Vagina (tissue), 2 donors: Measurements from ENCODE around the gene SLC28A3. TPM values are rescaled to one million over a fixed set of nuclear protein-coding genes. Genes with fewer than 3 reads are reported as not detected.

Experiments
- DNase-seq, 2 donors: peaks; one replicate each; pipeline ENCODE4 v3.0.0-alpha.2; 2017; ENCODE audit errors: extremely low spot score in 2 of 2
- H3K27ac ChIP-seq: fragments of 200-600 bp; sonication (generic); one replicate; pipeline ENCODE4 v1.5.1; 2019
- H3K27me3 ChIP-seq: fragments of 200-600 bp; sonication (generic); one replicate; pipeline ENCODE4 v1.5.1; 2019
- H3K36me3 ChIP-seq, 2 donors: fragments of 200-600 bp; sonication (generic); one replicate each; pipeline ENCODE4 v1.5.1; 2017 to 2019
- H3K4me1 ChIP-seq: fragments of 200-600 bp; sonication (generic); one replicate; pipeline ENCODE4 v1.5.1; 2019
- H3K4me3 ChIP-seq, 2 donors: fragments of 200-600 bp; sonication (generic); 1 replicate in 1 of 2; 2 replicates in 1 of 2; pipeline ENCODE4 v1.5.1; 2016 to 2019
- H3K9me3 ChIP-seq: fragments of 200-600 bp; sonication (generic); one replicate; pipeline ENCODE4 v1.5.1; 2019
- POLR2A ChIP-seq, 2 donors: fragments of 450-650 bp; IDR thresholded peaks; one replicate each; pipeline ENCODE4 v1.6.1; 2017; ENCODE audit warnings: antibody characterized with exemption in 2 of 2, mild to moderate bottlenecking in 2 of 2, moderate library complexity in 2 of 2
- POLR2AphosphoS5 ChIP-seq, 2 donors: sonication (generic); formaldehyde crosslinking; IDR thresholded peaks; one replicate each; pipeline ENCODE4 v1.9.0; 2017; ENCODE audit warnings: antibody characterized with exemption in 2 of 2, mild to moderate bottlenecking in 2 of 2, low read depth in 1 of 2; ENCODE audit not compliant: insufficient read depth in 1 of 2
- intact Hi-C: fragments of 100-400 bp; cut with DNase I; formaldehyde crosslinking; loops from one replicate; pipeline ENCODE4 v1.15.1; 2023
- total RNA-seq: library from RNA; depleted of rRNA; stranded (reverse); fragments of >200 nt; gene quantifications from one replicate; pipeline ENCODE4 v1.2.3, GENCODE V29; 2016
- TF ChIP-seq, protein P1 (sequence below), 3 experiments: fragments of 450-650 bp in 2 of 3; fragments of 200-600 bp in 1 of 3; sonication (generic) in 1 of 3; IDR thresholded peaks; one replicate each; pipeline ENCODE4 v1.5.1; 2017 to 2019; ENCODE audit warnings: antibody characterized with exemption in 3 of 3, mild to moderate bottlenecking in 2 of 3, moderate library complexity in 2 of 3

Gene SLC28A3
- total RNA-seq, 1 donor from 2014 or later: 10.3 TPM

DNA sequence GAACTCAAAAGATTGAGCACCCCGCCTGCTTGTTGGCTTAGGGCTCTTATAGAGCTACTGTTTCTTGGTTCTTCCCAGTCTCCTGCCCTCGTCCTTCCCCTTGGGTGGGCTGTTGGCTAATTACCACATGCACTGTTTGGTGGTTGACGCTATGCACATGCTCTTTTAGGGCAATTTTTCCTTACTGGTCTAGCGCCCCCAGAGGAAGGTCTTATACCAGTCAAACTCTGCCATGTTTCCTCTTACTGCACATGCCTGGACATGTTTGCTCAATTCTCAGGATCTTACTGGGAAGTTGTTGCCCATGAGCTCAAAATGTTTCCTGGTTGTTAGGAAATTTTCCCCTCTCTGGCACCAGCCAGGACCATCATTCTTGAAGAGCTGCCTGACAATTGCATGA is 101.9 kb downstream of the SLC28A3 start:
- no peak for DNase-seq
- Histone ChIP-seq H3K36me3 (no peaks in the 10 kb centered on the region), H3K4me3 (no peak overlapping the region), H3K27ac (no peak overlapping the region), H3K9me3 (no peaks in the 10 kb centered on the region), H3K27me3 (no peaks in the 10 kb centered on the region), H3K4me1 (no peaks in the 10 kb centered on the region)
- TF ChIP-seq, protein P1, sequence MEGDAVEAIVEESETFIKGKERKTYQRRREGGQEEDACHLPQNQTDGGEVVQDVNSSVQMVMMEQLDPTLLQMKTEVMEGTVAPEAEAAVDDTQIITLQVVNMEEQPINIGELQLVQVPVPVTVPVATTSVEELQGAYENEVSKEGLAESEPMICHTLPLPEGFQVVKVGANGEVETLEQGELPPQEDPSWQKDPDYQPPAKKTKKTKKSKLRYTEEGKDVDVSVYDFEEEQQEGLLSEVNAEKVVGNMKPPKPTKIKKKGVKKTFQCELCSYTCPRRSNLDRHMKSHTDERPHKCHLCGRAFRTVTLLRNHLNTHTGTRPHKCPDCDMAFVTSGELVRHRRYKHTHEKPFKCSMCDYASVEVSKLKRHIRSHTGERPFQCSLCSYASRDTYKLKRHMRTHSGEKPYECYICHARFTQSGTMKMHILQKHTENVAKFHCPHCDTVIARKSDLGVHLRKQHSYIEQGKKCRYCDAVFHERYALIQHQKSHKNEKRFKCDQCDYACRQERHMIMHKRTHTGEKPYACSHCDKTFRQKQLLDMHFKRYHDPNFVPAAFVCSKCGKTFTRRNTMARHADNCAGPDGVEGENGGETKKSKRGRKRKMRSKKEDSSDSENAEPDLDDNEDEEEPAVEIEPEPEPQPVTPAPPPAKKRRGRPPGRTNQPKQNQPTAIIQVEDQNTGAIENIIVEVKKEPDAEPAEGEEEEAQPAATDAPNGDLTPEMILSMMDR (IDR thresholded peaks at IDR 0.05): no peak
- TF ChIP-seq POLR2A (IDR thresholded peaks at IDR 0.05): no peak
- TF ChIP-seq POLR2AphosphoS5 (IDR thresholded peaks at IDR 0.05; ENCODE audit: insufficient read depth in 1 of 2, low read depth in 1 of 2): no peak
- intact Hi-C loops: no loop called here

DNA sequence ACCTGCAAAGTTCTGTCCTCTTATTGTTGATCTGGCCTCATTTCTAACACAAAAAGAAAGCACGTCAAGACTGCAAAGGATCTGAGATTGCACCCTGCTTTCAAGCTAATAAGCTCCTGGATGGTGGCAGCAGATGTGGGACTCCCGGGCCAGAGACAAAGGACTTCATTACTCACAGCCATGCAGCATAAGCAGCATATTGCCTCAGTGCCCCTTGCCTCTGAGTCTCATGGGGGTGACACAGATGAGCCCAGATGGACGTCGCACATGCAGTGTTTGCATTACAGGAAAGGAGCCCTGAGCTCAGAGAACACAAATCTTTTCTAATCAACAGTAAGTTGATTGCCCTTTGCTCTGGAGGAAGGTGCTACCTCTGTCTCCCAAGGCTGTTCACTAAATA is 105.0 kb downstream of the SLC28A3 start:
- no peak for DNase-seq
- intact Hi-C loops: no loop called here
- TF ChIP-seq POLR2A (IDR thresholded peaks at IDR 0.05) (no peak), POLR2AphosphoS5 (IDR thresholded peaks at IDR 0.05; ENCODE audit: insufficient read depth in 1 of 2, low read depth in 1 of 2) (no peak)
- H3K9me3 ChIP-seq: no peaks in the 10 kb centered on the region
- no peaks in the 10 kb centered on the region for H3K4me1 ChIP-seq
- H3K4me3 ChIP-seq: no peak overlapping the region
- H3K27ac ChIP-seq: no peak overlapping the region
- no peaks in the 10 kb centered on the region for H3K27me3 ChIP-seq
- H3K36me3 ChIP-seq: no peaks in the 10 kb centered on the region

DNA sequence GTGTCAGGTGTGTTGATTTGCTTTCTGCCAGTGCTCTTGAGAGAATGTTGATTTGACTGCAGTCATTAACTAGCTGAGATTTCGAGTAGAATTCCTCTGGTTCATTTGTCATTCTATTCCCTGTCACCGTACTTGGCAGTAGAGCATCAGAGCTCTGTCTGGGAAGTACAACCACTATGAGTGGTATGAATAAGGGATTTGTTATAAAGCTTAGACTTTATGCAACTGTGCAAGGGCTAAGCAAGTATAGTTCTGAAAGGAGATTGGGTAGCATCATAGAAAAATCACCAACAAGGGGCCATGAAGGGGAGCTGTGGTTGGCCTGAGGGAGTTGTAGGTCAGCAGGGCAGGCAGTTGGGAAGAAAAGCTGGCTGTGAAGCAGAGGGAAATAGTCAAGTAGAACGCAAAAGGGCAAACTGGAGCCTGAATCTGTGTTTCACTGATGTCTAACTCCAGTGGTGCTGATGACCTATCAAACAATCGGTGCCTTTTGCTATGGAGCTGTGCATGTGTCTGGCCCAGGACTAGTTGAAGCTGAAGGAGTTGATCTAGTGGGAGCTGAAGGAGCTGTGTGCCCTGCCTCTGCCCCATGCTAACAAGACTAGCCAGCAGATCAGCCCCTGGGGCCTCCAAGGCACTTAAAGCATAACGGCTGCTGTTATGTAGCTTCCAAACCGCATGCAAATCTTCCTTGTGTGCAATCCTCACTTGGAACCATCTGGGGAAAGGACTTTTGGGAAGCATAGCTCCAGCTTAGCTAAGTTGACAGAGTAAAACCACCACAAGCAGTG is 110.0 kb downstream of the SLC28A3 start:
- Histone ChIP-seq H3K4me1 (no peaks in the 10 kb centered on the region), H3K9me3 (no peaks in the 10 kb centered on the region), H3K36me3 (no peaks in the 10 kb centered on the region), H3K4me3 (no peak overlapping the region), H3K27ac (no peak overlapping the region), H3K27me3 (no peaks in the 10 kb centered on the region)
- TF ChIP-seq POLR2A (IDR thresholded peaks at IDR 0.05) (no peak), POLR2AphosphoS5 (IDR thresholded peaks at IDR 0.05; ENCODE audit: insufficient read depth in 1 of 2, low read depth in 1 of 2) (no peak)
- TF ChIP-seq, protein P1 (IDR thresholded peaks at IDR 0.05): no peak
- DNase-seq: no peak
- intact Hi-C loops: no loop called here

DNA sequence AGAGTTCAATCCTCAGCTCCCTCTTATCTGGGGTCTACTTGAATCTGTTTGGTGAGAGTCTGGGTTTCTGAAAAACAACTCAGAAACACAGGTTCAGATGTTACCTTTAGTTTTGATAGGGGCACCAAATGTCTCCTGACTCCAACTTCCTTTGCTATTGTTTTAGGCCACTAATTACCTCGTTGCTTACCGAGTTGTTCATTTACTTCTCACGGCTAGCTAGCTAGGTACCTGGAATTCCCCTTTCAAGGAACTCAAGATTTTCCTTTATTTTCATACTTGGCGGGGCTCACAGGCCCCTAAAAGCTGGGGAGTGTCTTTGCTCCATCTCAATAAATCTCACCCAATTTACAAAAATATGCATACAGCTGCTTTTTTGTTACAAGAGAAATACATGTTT is 111.4 kb downstream of the SLC28A3 start:
- H3K27me3 ChIP-seq: no peaks in the 10 kb centered on the region
- no peak overlapping the region for H3K4me3 ChIP-seq
- no peak for TF ChIP-seq POLR2A (IDR thresholded peaks at IDR 0.05)
- no peaks in the 10 kb centered on the region for H3K4me1 ChIP-seq
- H3K27ac ChIP-seq: no peak overlapping the region
- no peaks in the 10 kb centered on the region for H3K36me3 ChIP-seq
- intact Hi-C loops: no loop called here
- H3K9me3 ChIP-seq: no peaks in the 10 kb centered on the region
- DNase-seq: no peak

DNA sequence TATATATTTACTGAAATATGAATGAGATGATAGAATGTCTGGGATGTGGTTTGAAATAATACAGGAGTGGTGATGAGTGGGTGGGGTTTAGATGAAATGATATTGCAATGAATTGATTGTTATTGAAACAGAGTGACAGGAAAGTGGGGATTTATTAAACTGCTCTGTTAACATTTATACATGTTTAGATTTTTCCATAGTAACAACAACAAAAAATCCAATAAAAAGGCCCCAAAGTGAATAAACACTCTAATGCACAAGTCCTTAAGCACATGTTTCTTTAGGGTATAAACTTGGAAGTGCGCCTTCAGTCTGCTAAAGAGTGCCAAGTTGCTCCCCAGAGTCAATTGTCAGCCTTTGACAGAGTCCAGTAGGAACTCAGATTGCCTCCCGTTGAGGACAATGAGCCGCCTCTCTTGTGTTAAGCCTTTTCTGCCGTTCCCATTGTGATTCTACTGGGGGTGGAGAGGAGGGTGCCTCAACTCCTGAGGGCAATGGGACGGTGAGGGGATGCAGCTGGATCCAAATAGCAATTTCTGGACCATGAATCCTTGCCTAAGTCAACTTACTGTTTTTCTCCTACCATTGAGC is 112.3 kb downstream of the SLC28A3 start:
- Histone ChIP-seq H3K9me3 (no peaks in the 10 kb centered on the region), H3K36me3 (no peaks in the 10 kb centered on the region), H3K27me3 (no peaks in the 10 kb centered on the region), H3K4me1 (no peaks in the 10 kb centered on the region), H3K4me3 (no peak overlapping the region), H3K27ac (no peak overlapping the region)
- TF ChIP-seq, protein P1 (IDR thresholded peaks at IDR 0.05): no peak
- TF ChIP-seq POLR2A (IDR thresholded peaks at IDR 0.05) (no peak), POLR2AphosphoS5 (IDR thresholded peaks at IDR 0.05; ENCODE audit: insufficient read depth in 1 of 2, low read depth in 1 of 2) (no peak)
- intact Hi-C loops: no loop called here
- DNase-seq: no peak

DNA sequence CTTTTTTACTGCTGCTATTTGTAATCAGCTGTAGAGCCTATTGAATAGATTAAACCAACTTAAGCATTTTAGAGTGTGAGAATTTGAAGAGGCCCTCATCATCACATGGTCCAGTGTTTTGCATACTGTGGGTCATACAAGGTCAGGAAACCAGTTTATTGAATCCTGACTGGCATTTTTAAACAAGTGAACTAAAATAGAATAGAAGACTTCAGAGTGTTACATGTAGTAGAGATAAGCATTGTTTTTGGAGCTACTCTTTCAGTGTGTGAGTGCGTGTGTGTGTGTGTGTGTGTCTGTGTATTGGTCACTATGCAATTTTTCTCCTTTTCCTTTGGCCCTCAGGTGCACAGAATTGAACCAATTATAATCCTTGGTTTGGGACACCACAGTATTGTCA is 114.4 kb downstream of the SLC28A3 start:
- no peaks in the 10 kb centered on the region for H3K4me1 ChIP-seq
- intact Hi-C loops: no loop called here
- no peak overlapping the region for H3K27ac ChIP-seq
- TF ChIP-seq POLR2AphosphoS5 (IDR thresholded peaks at IDR 0.05; ENCODE audit: insufficient read depth in 1 of 2, low read depth in 1 of 2) (no peak), POLR2A (IDR thresholded peaks at IDR 0.05) (no peak)
- TF ChIP-seq, protein P1 (IDR thresholded peaks at IDR 0.05): no peak
- DNase-seq: no peak
- H3K36me3 ChIP-seq: no peaks in the 10 kb centered on the region
- H3K4me3 ChIP-seq: no peak overlapping the region
- no peaks in the 10 kb centered on the region for H3K9me3 ChIP-seq
- H3K27me3 ChIP-seq: no peaks in the 10 kb centered on the region
